Activated T-helper 17 cell treated with anti-CD3 and anti-CD28 coated beads, Interleukin-2, amount 50 U/mL, for 72 hours (primary cell): Measurements from ENCODE around the gene B4GALNT1. TPM values are rescaled to one million over a fixed set of nuclear protein-coding genes. Genes with fewer than 3 reads are reported as not detected.
A peak's percentile ranks its signal among the peaks of the same experiment; 100 is the strongest.

Experiments
- ATAC-seq: fragments of 150-1000 bp; cut with Tn5 transposase; replicated peaks from 2 replicates; pipeline ENCODE4 v1.10.0; 2021; ENCODE audit warnings: mild to moderate bottlenecking, moderate library complexity
- H3K27ac Mint-ChIP-seq: one replicate; pipeline ENCODE4 v1.8.0; 2022; ENCODE audit warnings: mixed read lengths
- H3K27me3 Mint-ChIP-seq: one replicate; pipeline ENCODE4 v1.8.0; 2022; ENCODE audit warnings: mixed read lengths
- H3K36me3 Mint-ChIP-seq: one replicate; pipeline ENCODE4 v1.8.0; 2022; ENCODE audit warnings: low read depth, mild to moderate bottlenecking, mixed read lengths
- H3K4me1 Mint-ChIP-seq: one replicate; pipeline ENCODE4 v1.8.0; 2022; ENCODE audit warnings: mixed read lengths
- H3K4me3 Mint-ChIP-seq: one replicate; pipeline ENCODE4 v1.8.0; 2022; ENCODE audit warnings: mild to moderate bottlenecking, mixed read lengths
- H3K9me3 Mint-ChIP-seq: one replicate; pipeline ENCODE4 v1.8.0; 2022; ENCODE audit warnings: mixed read lengths
- total RNA-seq, 2 donors: library from RNA; stranded (reverse); gene quantifications; one replicate each; pipeline ENCODE4 v1.2.3, GENCODE V29; 2022

B4GALNT1 gene
- total RNA-seq, 2 donors from 2014 or later, result 1.5 to 3.7 TPM

GRCh38 chr12:57610554-57611107, 22.4 kb downstream of the B4GALNT1 start:
- no peak for ATAC-seq
- Mint-ChIP-seq H3K36me3 (no peaks in the 10 kb centered on the region), H3K27me3 (peaks cover 13% of the 10 kb centered on the region), H3K9me3 (no peaks in the 10 kb centered on the region), H3K4me1 (peaks cover 2% of the 10 kb centered on the region), H3K4me3 (peak overlapping the region; percentile 60), H3K27ac (no peak overlapping the region)

GRCh38 chr12:57609781-57610553, 23.0 kb downstream of the B4GALNT1 start:
- Mint-ChIP-seq H3K9me3 (no peaks in the 10 kb centered on the region), H3K4me1 (peaks cover 5% of the 10 kb centered on the region), H3K27ac (no peak overlapping the region), H3K27me3 (peaks cover 9% of the 10 kb centered on the region), H3K36me3 (no peaks in the 10 kb centered on the region), H3K4me3 (peak overlapping the region; percentile 60)
- no peak for ATAC-seq

GRCh38 chr12:57609101-57609780, 23.8 kb downstream of the B4GALNT1 start:
- Mint-ChIP-seq H3K9me3 (no peaks in the 10 kb centered on the region), H3K27me3 (peaks cover 9% of the 10 kb centered on the region), H3K4me3 (no peak overlapping the region), H3K27ac (no peak overlapping the region), H3K4me1 (peaks cover 5% of the 10 kb centered on the region), H3K36me3 (no peaks in the 10 kb centered on the region)
- ATAC-seq, result no peak

- Mint-ChIP-seq H3K4me3 (no peak overlapping the region), H3K27me3 (peaks cover 9% of the 10 kb centered on the region), H3K36me3 (no peaks in the 10 kb centered on the region), H3K4me1 (peaks cover 5% of the 10 kb centered on the region), H3K9me3 (no peaks in the 10 kb centered on the region), H3K27ac (no peak overlapping the region)
- ATAC-seq, result no peak
These were observed 24.9 kb downstream of the B4GALNT1 start for GRCh38 chr12:57607958-57608663.

- peaks cover 3% of the 10 kb centered on the region for H3K27me3 Mint-ChIP-seq
- peaks cover 9% of the 10 kb centered on the region for H3K4me1 Mint-ChIP-seq
- no peak for ATAC-seq
- no peaks in the 10 kb centered on the region for H3K9me3 Mint-ChIP-seq
- peaks cover 11% of the 10 kb centered on the region for H3K36me3 Mint-ChIP-seq
- H3K4me3 Mint-ChIP-seq, result no peak overlapping the region
- no peak overlapping the region for H3K27ac Mint-ChIP-seq
These were observed 26.2 kb downstream of the B4GALNT1 start for GRCh38 chr12:57606821-57607220.

GRCh38 chr12:57606399-57606798, 26.6 kb downstream of the B4GALNT1 start:
- Mint-ChIP-seq H3K27me3 (peaks cover 3% of the 10 kb centered on the region), H3K9me3 (no peaks in the 10 kb centered on the region), H3K27ac (no peak overlapping the region), H3K36me3 (peaks cover 15% of the 10 kb centered on the region), H3K4me3 (no peak overlapping the region), H3K4me1 (peaks cover 9% of the 10 kb centered on the region)
- ATAC-seq, result no peak

GRCh38 chr12:57605811-57606311, 27.1 kb downstream of the B4GALNT1 start:
- Mint-ChIP-seq H3K4me3 (peak overlapping the region; percentile 74), H3K4me1 (peaks cover 9% of the 10 kb centered on the region), H3K9me3 (no peaks in the 10 kb centered on the region), H3K27me3 (peaks cover 3% of the 10 kb centered on the region), H3K36me3 (peaks cover 21% of the 10 kb centered on the region), H3K27ac (peak overlapping the region; percentile 84)
- no peak for ATAC-seq

- H3K36me3 Mint-ChIP-seq, result peaks cover 27% of the 10 kb centered on the region
- peak overlapping the region; percentile 74 for H3K4me3 Mint-ChIP-seq
- H3K27ac Mint-ChIP-seq, result peak overlapping the region; percentile 84
- peak; percentile 51 for ATAC-seq
- no peaks in the 10 kb centered on the region for H3K9me3 Mint-ChIP-seq
- H3K4me1 Mint-ChIP-seq, result peaks cover 9% of the 10 kb centered on the region
- H3K27me3 Mint-ChIP-seq, result peaks cover under 1% of the 10 kb centered on the region
These were observed 27.8 kb downstream of the B4GALNT1 start for GRCh38 chr12:57604992-57605810.

- peak within 1 kb of the TSS; percentile 84 for H3K27ac Mint-ChIP-seq
- ATAC-seq, result peak; percentile 75
- H3K4me1 Mint-ChIP-seq, result peaks cover 9% of the 10 kb centered on the region
- H3K27me3 Mint-ChIP-seq, result no peaks in the 10 kb centered on the region
- H3K36me3 Mint-ChIP-seq, result peaks cover 34% of the 10 kb centered on the region
- H3K4me3 Mint-ChIP-seq, result peak within 1 kb of the TSS; percentile 74
- no peaks in the 10 kb centered on the region for H3K9me3 Mint-ChIP-seq
These were observed 28.5 kb downstream of the B4GALNT1 start, which contains the start of gene DTX3 for GRCh38 chr12:57604454-57604991. DTX3 (plus strand) TSS chr12:57604824; CDS start chr12:57606518, 1,694 bp downstream.

GRCh38 chr12:57603815-57604453, 29.1 kb downstream of the B4GALNT1 start:
- Mint-ChIP-seq H3K4me1 (peaks cover 13% of the 10 kb centered on the region), H3K27ac (peak overlapping the region; percentile 84), H3K4me3 (peak overlapping the region; percentile 74), H3K27me3 (no peaks in the 10 kb centered on the region), H3K9me3 (no peaks in the 10 kb centered on the region), H3K36me3 (peaks cover 40% of the 10 kb centered on the region)
- no peak for ATAC-seq

GRCh38 chr12:57603324-57603723, 29.7 kb downstream of the B4GALNT1 start:
- no peak for ATAC-seq
- peaks cover 46% of the 10 kb centered on the region for H3K36me3 Mint-ChIP-seq
- H3K4me1 Mint-ChIP-seq, result peaks cover 13% of the 10 kb centered on the region
- H3K27ac Mint-ChIP-seq, result peak overlapping the region; percentile 84
- no peaks in the 10 kb centered on the region for H3K9me3 Mint-ChIP-seq
- peak overlapping the region; percentile 74 for H3K4me3 Mint-ChIP-seq
- H3K27me3 Mint-ChIP-seq, result no peaks in the 10 kb centered on the region

GRCh38 chr12:57602544-57602943, 30.5 kb downstream of the B4GALNT1 start:
- H3K4me1 Mint-ChIP-seq, result peaks cover 13% of the 10 kb centered on the region
- ATAC-seq, result no peak
- no peaks in the 10 kb centered on the region for H3K9me3 Mint-ChIP-seq
- peaks cover 52% of the 10 kb centered on the region for H3K36me3 Mint-ChIP-seq
- no peak overlapping the region for H3K27ac Mint-ChIP-seq
- H3K4me3 Mint-ChIP-seq, result no peak overlapping the region
- H3K27me3 Mint-ChIP-seq, result no peaks in the 10 kb centered on the region

- ATAC-seq, result no peak
- H3K4me3 Mint-ChIP-seq, result no peak overlapping the region
- H3K4me1 Mint-ChIP-seq, result peaks cover 9% of the 10 kb centered on the region
- H3K9me3 Mint-ChIP-seq, result no peaks in the 10 kb centered on the region
- H3K27ac Mint-ChIP-seq, result peak overlapping the region; percentile 26
- H3K36me3 Mint-ChIP-seq, result peaks cover 73% of the 10 kb centered on the region
- no peaks in the 10 kb centered on the region for H3K27me3 Mint-ChIP-seq
These were observed 32.6 kb downstream of the B4GALNT1 start for GRCh38 chr12:57600395-57600794.
